C4-2B (cell line): ENCODE data around the gene TRIM41.

Experiments
- H3K27ac ChIP-seq: fragments of 450-650 bp; 2 replicates; pipeline ENCODE4 v1.5.1; 2017
- ZFX ChIP-seq: fragments of 450-650 bp; IDR thresholded peaks from 2 replicates; pipeline ENCODE4 v1.6.1; 2017
- TF ChIP-seq, protein P1 (sequence below): fragments of 450-650 bp; conservative IDR thresholded peaks from 2 replicates; pipeline ENCODE4 v1.5.1; 2017; ENCODE audit warnings: mild to moderate bottlenecking

Gene TRIM41

DNA sequence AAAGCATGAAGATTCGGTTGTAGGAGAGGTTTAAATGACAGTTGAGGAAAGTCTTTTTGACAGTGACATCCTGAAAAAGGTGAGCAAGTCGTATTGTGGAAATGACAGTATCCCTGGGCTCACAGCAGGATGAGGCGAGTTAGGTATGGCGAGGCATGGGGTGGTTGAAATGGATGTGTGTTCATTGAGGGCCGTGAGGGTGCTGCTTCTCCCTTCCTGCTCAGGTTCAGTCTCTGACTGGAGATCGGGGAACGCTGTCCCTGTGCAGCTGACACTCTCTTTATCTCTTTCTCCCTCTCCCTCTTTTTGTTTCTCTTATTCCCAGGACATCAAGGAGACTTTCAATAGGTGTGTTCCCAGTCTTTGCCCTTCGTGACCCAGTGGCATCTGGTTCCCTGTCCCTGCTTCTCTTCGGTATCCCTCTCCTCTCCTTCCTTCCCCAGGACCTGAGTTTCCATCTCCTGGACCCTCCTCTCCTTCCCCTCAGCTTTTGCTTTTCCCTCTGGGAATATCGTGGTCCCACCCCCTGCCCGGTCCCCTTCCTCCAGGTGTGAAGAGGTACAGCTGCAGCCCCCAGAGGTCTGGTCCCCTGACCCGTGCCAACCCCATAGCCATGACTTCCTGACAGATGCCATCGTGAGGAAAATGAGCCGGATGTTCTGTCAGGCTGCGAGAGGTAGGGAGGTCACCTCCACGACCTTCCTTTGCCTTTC lies 10.2 kb downstream of the TRIM41 start:
- no peak for TF ChIP-seq ZFX
- TF ChIP-seq, protein P1, sequence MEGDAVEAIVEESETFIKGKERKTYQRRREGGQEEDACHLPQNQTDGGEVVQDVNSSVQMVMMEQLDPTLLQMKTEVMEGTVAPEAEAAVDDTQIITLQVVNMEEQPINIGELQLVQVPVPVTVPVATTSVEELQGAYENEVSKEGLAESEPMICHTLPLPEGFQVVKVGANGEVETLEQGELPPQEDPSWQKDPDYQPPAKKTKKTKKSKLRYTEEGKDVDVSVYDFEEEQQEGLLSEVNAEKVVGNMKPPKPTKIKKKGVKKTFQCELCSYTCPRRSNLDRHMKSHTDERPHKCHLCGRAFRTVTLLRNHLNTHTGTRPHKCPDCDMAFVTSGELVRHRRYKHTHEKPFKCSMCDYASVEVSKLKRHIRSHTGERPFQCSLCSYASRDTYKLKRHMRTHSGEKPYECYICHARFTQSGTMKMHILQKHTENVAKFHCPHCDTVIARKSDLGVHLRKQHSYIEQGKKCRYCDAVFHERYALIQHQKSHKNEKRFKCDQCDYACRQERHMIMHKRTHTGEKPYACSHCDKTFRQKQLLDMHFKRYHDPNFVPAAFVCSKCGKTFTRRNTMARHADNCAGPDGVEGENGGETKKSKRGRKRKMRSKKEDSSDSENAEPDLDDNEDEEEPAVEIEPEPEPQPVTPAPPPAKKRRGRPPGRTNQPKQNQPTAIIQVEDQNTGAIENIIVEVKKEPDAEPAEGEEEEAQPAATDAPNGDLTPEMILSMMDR: no peak
- H3K27ac ChIP-seq: no peak overlapping the region

DNA sequence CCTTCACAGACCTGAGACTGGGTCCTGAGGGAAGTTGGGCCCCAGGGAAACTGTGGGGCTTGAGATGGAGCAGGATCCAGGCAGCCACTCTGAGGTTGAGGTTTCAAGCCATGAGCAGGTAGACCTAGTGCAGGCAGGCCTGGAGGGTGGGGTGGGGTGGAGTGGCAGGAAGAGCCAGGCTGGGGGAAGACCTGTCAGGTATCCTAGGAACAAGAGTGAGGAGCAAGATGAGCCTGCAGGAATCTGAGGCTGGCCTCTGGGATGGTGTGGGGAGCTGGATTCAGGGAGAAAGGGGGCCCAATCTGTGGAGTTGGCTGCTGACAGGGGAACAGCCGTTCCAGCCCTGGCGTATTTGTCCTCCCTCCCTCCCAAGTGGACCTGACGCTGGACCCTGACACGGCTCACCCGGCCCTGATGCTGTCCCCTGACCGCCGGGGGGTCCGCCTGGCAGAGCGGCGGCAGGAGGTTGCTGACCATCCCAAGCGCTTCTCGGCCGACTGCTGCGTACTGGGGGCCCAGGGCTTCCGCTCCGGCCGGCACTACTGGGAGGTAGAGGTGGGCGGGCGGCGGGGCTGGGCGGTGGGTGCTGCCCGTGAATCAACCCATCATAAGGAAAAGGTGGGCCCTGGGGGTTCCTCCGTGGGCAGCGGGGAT lies 10.8 kb downstream of the TRIM41 start:
- TF ChIP-seq, protein P1: no peak
- no peak overlapping the region for H3K27ac ChIP-seq

DNA sequence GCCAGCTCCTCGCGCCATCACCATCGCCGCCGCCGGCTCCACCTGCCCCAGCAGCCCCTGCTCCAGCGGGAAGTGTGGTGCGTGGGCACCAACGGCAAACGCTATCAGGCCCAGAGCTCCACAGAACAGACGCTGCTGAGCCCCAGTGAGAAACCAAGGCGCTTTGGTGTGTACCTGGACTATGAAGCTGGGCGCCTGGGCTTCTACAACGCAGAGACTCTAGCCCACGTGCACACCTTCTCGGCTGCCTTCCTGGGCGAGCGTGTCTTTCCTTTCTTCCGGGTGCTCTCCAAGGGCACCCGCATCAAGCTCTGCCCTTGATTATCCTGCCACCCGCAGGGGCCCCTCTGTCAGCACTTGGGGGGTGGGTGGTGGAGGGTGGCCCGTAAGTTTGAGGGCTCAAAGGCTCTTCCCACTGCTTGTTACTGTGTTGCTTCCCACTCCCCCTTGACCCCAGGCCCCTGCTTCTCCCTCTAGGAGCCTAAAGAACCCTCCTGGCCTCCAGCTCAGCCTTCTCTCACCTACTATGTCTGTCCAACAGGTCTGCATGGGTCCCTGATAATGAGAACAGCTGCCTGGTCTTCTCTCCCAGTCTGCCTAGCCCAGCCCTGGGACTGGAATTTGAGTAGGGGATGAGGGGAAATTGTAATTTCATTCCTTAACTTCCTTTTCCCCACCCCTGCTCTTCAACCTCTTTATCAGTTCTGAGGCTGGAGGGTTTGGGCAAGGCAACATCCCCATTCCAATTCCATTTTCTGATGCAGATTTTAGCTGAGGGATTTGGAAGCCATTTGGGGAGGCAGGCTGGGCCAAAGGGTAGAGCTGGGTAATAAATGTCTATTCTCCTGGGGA lies 11.6 kb downstream of the TRIM41 start:
- TF ChIP-seq, protein P1: no peak
- no peak for TF ChIP-seq ZFX
- no peak overlapping the region; the same call in 1 of the 2 replicates for H3K27ac ChIP-seq

DNA sequence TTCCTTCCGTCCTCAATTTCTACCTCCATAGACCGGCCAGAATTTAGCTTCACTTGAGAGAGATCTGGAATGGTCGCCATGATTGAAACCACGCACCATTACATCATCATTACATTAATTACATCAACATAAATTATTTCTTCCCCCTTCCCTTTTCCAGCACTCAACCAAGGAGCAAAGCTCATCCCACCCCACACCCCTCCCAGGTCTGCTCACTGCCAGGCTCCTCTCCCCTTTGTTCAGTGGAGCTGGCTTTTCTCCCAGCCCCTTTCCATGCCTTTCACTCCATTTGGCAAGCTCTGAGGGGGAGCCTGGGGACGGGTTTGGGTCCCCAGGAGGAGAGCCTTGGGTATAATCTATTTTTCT lies 12.2 kb downstream of the TRIM41 start:
- H3K27ac ChIP-seq: no peak overlapping the region; the same call in 1 of the 2 replicates
- TF ChIP-seq, protein P1: no peak
- TF ChIP-seq ZFX: no peak

DNA sequence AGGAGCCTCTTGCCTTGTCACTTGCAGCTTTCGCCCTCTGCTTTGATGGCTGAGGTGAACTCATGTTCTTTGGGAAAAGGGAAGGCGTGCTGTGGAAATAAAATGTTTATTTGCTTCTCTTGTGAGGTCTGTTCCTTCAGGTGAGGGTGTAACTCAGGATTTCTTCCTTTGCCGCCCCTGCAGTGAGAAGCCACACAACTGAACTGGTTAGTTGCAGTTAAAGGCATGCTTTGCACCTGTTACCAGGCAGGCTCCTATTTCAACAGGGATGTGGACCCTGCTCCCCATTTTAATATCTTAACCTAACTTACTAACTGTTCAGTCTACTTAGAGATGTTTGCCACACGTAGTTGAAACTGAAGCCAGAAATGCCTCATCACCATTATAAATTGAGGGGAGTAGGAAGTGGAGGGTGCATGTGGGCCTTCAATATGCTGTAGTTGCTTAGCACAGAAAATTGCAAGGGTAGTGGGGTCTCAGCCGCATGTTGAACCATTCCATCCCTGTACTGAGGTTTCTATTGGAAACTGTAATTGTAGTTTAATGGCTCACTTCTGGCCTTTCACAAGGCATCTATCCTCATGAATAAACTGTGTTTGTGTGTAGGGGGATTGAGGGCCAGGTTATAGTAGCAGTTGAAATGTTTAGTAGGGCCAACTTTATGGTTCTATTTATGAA lies 12.7 kb downstream of the TRIM41 start:
- TF ChIP-seq, protein P1: no peak
- no peak for TF ChIP-seq ZFX
- no peak overlapping the region; the same call in 1 of the 2 replicates for H3K27ac ChIP-seq

DNA sequence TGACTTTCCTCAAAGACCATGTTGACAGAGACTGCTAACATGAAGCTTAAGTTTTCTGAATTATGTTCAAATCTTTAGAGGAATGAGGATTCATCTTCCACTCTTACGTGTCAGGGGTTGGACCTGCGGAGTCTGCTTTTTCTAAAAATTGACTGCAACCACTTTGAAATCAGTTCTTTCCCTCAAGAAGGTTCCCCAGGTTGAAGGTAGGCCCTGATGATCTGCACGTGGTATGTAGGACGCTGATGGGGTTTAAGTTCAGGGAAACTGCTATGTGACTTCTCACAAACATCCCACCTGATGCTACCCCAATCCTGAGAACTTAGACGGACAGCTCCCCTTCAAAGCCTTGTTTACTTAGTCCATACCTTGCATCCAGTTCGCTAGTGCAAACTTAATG lies 13.4 kb downstream of the TRIM41 start:
- no peak overlapping the region for H3K27ac ChIP-seq
- TF ChIP-seq, protein P1: no peak
- no peak for TF ChIP-seq ZFX
